ENCODE data around the gene GNG13. TPM values are rescaled to one million over a fixed set of nuclear protein-coding genes. Genes with fewer than 3 reads are reported as not detected.

The GNG13 gene
- total RNA-seq, 1 donor from 2014 or later = not detected

DNA sequence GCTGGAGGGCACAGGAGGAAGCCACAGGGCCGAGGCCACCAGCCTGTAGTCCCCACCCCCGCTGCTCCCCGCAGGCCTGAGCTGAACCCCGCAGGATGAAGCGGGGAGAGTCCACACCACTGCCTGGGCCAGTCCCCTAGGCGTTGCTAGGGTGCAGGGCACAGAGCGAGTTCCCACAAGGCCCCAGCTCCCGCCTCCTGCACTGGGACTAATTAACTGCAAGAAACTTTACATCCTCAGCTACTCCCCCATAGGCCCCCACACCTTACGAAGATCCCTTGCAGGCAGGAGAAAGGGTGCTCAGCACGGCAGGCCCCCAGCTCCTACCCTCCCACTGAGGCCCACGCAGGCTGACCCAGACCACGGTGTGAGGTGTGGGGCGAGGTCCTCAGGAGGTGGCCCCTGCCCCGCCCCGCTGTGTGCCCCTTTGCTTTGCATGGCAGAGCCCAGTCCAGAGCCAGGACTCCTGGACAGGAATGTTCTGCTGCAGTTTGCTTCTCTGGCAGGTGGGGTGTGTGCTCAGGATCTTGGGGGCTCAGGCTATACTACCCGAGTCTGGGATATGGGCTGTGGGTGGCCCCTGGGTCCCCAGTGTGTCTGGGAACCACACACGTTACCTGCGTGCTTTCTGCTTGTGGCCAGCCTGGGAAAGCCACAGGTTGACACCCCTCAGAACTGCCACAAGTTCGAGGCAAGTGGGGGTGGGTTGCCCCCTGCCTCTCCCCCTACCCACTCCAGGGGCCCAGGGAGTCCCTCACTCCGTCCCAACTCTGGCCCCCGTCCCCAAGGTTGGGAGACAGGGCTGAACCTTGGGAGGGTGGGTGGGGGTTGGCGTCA, 1.2 kb downstream of the GNG13 start:
- Mint-ChIP-seq H3K27me3 (ENCODE audit: unreplicated experiment) (peaks cover 2% of the 10 kb centered on the region), H3K4me1 (ENCODE audit: low read depth, unreplicated experiment) (no peaks in the 10 kb centered on the region), H3K9me3 (ENCODE audit: unreplicated experiment) (no peaks in the 10 kb centered on the region), H3K4me3 (ENCODE audit: unreplicated experiment) (no peak overlapping the region), H3K36me3 (ENCODE audit: unreplicated experiment) (no peaks in the 10 kb centered on the region), H3K27ac (ENCODE audit: unreplicated experiment) (no peak overlapping the region)
- DNase-seq = no peak
- TF ChIP-seq, protein P1, sequence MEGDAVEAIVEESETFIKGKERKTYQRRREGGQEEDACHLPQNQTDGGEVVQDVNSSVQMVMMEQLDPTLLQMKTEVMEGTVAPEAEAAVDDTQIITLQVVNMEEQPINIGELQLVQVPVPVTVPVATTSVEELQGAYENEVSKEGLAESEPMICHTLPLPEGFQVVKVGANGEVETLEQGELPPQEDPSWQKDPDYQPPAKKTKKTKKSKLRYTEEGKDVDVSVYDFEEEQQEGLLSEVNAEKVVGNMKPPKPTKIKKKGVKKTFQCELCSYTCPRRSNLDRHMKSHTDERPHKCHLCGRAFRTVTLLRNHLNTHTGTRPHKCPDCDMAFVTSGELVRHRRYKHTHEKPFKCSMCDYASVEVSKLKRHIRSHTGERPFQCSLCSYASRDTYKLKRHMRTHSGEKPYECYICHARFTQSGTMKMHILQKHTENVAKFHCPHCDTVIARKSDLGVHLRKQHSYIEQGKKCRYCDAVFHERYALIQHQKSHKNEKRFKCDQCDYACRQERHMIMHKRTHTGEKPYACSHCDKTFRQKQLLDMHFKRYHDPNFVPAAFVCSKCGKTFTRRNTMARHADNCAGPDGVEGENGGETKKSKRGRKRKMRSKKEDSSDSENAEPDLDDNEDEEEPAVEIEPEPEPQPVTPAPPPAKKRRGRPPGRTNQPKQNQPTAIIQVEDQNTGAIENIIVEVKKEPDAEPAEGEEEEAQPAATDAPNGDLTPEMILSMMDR (IDR thresholded peaks at IDR 0.05; ENCODE audit: partially characterized antibody, unreplicated experiment) = no peak

DNA sequence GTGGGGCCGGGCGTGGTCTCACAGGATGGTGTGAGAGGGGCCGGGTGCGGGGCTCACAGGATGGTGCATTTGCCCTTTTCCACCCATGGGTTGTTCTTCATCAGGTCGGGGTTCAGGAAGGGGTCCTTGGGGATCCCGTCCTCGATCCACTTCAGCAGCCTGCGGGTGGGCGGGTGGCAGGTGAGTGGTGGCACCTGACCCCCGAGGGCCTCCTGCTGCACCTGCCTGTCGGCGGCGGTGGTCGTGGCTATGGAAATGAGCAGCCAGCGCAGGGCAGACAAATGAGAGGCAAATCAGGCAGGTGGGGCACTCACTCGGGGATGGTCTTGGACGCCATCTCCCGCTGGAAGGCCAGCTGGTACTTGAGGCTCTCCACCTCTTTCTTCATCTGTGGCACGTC, 1.9 kb downstream of the GNG13 start:
- H3K9me3 Mint-ChIP-seq (ENCODE audit: unreplicated experiment) = no peaks in the 10 kb centered on the region
- no peak overlapping the region for H3K27ac Mint-ChIP-seq (ENCODE audit: unreplicated experiment)
- H3K4me1 Mint-ChIP-seq (ENCODE audit: low read depth, unreplicated experiment) = no peaks in the 10 kb centered on the region
- no peaks in the 10 kb centered on the region for H3K27me3 Mint-ChIP-seq (ENCODE audit: unreplicated experiment)
- DNase-seq = no peak
- no peaks in the 10 kb centered on the region for H3K36me3 Mint-ChIP-seq (ENCODE audit: unreplicated experiment)
- TF ChIP-seq, protein P1 (IDR thresholded peaks at IDR 0.05; ENCODE audit: partially characterized antibody, unreplicated experiment) = no peak
- no peak overlapping the region for H3K4me3 Mint-ChIP-seq (ENCODE audit: unreplicated experiment)

DNA sequence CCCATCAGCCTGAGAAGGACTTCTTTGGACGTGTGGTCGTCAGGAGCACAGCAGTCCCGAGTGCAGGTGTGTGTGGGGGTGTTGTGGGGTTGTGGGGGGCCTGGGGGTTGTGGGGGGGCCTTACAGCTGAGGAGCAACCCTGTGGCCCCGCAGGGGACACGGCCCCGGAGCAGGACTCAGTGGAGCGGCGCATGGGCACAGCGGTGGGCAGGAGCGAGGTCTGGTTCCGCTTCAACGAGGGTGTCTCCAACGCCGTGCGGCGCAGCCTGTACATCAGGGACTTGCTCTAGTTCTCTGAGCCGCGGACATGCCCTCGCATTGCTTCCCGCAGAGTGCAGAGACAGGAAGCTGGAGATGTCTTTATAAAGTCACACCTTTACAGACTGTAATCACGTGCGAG, 2.8 kb downstream of the GNG13 start:
- Mint-ChIP-seq H3K27ac (ENCODE audit: unreplicated experiment) (no peak overlapping the region), H3K9me3 (ENCODE audit: unreplicated experiment) (no peaks in the 10 kb centered on the region), H3K4me1 (ENCODE audit: low read depth, unreplicated experiment) (no peaks in the 10 kb centered on the region), H3K4me3 (ENCODE audit: unreplicated experiment) (no peak overlapping the region), H3K27me3 (ENCODE audit: unreplicated experiment) (no peaks in the 10 kb centered on the region), H3K36me3 (ENCODE audit: unreplicated experiment) (no peaks in the 10 kb centered on the region)
- TF ChIP-seq, protein P1 (IDR thresholded peaks at IDR 0.05; ENCODE audit: partially characterized antibody, unreplicated experiment) = no peak
- DNase-seq = no peak

DNA sequence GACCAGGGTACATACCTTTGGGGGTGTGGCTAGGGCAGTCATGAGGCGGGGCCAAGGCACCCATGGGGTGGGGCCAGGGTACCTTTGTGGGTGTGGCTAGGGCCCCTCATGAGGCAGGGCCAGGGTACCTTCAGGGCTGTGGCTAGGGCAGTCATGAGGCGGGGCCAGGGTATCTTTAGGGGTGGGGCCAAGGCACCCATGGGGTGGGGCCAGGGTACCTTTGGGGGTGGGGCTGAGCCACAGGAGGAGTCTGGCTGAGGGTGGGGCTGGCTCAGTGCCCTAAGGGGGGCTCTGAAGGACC, 3.5 kb downstream of the GNG13 start:
- no peaks in the 10 kb centered on the region for H3K36me3 Mint-ChIP-seq (ENCODE audit: unreplicated experiment)
- H3K27me3 Mint-ChIP-seq (ENCODE audit: unreplicated experiment) = no peaks in the 10 kb centered on the region
- no peak overlapping the region for H3K4me3 Mint-ChIP-seq (ENCODE audit: unreplicated experiment)
- TF ChIP-seq, protein P1 (IDR thresholded peaks at IDR 0.05; ENCODE audit: partially characterized antibody, unreplicated experiment) = no peak
- no peak for DNase-seq
- H3K4me1 Mint-ChIP-seq (ENCODE audit: low read depth, unreplicated experiment) = no peaks in the 10 kb centered on the region
- H3K27ac Mint-ChIP-seq (ENCODE audit: unreplicated experiment) = no peak overlapping the region
- no peaks in the 10 kb centered on the region for H3K9me3 Mint-ChIP-seq (ENCODE audit: unreplicated experiment)

DNA sequence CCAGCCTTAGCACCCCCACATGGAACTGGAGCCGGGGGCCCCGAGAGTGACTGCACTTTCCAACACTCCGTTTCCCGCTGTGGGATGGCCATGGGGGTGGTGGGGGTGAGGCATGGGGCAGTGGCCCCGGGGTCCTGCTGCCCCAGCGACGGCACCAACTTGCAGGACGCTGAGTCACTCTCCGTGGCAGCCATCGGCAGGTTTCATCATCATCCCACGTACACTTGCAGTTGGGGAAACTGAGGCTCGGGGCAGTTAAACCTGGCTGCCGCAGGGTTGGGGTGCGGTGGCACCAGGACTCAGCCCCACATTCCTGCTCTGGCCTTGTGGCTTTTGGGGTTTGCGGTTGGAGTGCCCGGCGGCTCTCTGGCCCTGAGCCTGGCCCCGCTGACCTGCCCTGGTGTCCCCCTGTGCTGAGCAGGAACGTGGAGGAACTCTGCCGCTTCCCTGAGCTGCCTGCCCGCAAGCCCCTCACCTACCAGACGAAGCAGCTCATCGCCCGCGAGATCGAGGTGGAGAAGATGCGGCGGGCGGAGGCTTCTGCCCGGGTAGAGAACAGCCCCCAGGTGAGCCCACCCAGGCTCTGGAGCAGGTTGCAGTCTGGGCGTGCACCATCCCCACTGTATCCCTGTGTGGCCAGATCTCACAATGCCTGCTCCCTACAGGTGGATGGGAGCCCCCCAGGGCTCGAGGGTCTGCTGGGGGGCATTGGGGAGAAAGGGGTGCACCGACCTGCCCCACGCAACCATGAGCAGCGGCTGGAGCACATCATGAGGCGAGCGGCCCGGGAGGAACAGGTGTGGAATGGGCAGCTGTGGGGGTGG, 4.0 kb downstream of the GNG13 start:
- peaks cover 2% of the 10 kb centered on the region for H3K9me3 Mint-ChIP-seq (ENCODE audit: unreplicated experiment)
- no peak for DNase-seq
- H3K4me3 Mint-ChIP-seq (ENCODE audit: unreplicated experiment) = no peak overlapping the region
- no peaks in the 10 kb centered on the region for H3K36me3 Mint-ChIP-seq (ENCODE audit: unreplicated experiment)
- H3K4me1 Mint-ChIP-seq (ENCODE audit: low read depth, unreplicated experiment) = no peaks in the 10 kb centered on the region
- TF ChIP-seq, protein P1 (IDR thresholded peaks at IDR 0.05; ENCODE audit: partially characterized antibody, unreplicated experiment) = no peak
- H3K27me3 Mint-ChIP-seq (ENCODE audit: unreplicated experiment) = peaks cover 2% of the 10 kb centered on the region
- H3K27ac Mint-ChIP-seq (ENCODE audit: unreplicated experiment) = no peak overlapping the region

Measured in glutamatergic neuron (in vitro differentiated cells).